ENCODE results near the gene DOCK2. TPM values are rescaled to one million over a fixed set of nuclear protein-coding genes. Genes with fewer than 3 reads are reported as not detected.
A peak's percentile ranks its signal among the peaks of the same experiment; 100 is the strongest.

The DOCK2 gene
- total and polyA plus RNA-seq, 8 donors = 4.3 to 101 (median 5.3) TPM

GRCh38 chr5:169874621-169875020 lies 237.5 kb downstream of the DOCK2 start:
- peak overlapping the region in 1 of 2 donors; percentile 73 for H3K27ac ChIP-seq
- TF ChIP-seq, protein P1, sequence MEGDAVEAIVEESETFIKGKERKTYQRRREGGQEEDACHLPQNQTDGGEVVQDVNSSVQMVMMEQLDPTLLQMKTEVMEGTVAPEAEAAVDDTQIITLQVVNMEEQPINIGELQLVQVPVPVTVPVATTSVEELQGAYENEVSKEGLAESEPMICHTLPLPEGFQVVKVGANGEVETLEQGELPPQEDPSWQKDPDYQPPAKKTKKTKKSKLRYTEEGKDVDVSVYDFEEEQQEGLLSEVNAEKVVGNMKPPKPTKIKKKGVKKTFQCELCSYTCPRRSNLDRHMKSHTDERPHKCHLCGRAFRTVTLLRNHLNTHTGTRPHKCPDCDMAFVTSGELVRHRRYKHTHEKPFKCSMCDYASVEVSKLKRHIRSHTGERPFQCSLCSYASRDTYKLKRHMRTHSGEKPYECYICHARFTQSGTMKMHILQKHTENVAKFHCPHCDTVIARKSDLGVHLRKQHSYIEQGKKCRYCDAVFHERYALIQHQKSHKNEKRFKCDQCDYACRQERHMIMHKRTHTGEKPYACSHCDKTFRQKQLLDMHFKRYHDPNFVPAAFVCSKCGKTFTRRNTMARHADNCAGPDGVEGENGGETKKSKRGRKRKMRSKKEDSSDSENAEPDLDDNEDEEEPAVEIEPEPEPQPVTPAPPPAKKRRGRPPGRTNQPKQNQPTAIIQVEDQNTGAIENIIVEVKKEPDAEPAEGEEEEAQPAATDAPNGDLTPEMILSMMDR (IDR thresholded peaks at IDR 0.05) = no peak
- peaks cover 2 to 48% of the 10 kb centered on the region in 2 donors for H3K4me1 ChIP-seq
- no peaks in the 10 kb centered on the region for H3K27me3 ChIP-seq
- ATAC-seq (peak; percentile 53), DNase-seq (no peak)
- H3K9me3 ChIP-seq = no peaks in the 10 kb centered on the region
- H3K36me3 ChIP-seq = no peaks in the 10 kb centered on the region
- no peak overlapping the region for H3K4me3 ChIP-seq
- intact Hi-C loops (cut with DNase I) = no loop called here

GRCh38 chr5:169875091-169875728 lies 238.1 kb downstream of the DOCK2 start:
- no peaks in the 10 kb centered on the region for H3K27me3 ChIP-seq
- ATAC-seq = peak; percentile 63
- TF ChIP-seq, protein P1 (IDR thresholded peaks at IDR 0.05) = no peak
- DNase-seq = peak in 2 of 4 donors; percentile 33 to 63
- no peak overlapping the region for H3K4me3 ChIP-seq
- no peaks in the 10 kb centered on the region for H3K36me3 ChIP-seq
- H3K27ac ChIP-seq = peak overlapping the region in 1 of 2 donors; percentile 73
- no peaks in the 10 kb centered on the region for H3K9me3 ChIP-seq
- H3K4me1 ChIP-seq = peaks cover 2 to 49% of the 10 kb centered on the region in 2 donors
- intact Hi-C loops (cut with DNase I) = no loop called here

- Histone ChIP-seq H3K4me3 (no peak overlapping the region), H3K9me3 (no peaks in the 10 kb centered on the region), H3K27me3 (no peaks in the 10 kb centered on the region), H3K36me3 (no peaks in the 10 kb centered on the region), H3K4me1 (peaks cover 2 to 49% of the 10 kb centered on the region in 2 donors), H3K27ac (peak overlapping the region in 1 of 2 donors; percentile 73)
- TF ChIP-seq, protein P1 (IDR thresholded peaks at IDR 0.05) = no peak
- no peak for ATAC-seq
- DNase-seq = no peak
- intact Hi-C loops (cut with DNase I) = no loop called here
Observed at GRCh38 chr5:169875731-169876130, 238.7 kb downstream of the DOCK2 start.

- Histone ChIP-seq H3K4me3 (no peak overlapping the region), H3K27ac (peak overlapping the region in 1 of 2 donors; percentile 73), H3K4me1 (peaks cover 2 to 55% of the 10 kb centered on the region in 2 donors), H3K27me3 (no peaks in the 10 kb centered on the region), H3K9me3 (no peaks in the 10 kb centered on the region), H3K36me3 (no peaks in the 10 kb centered on the region)
- intact Hi-C loops (cut with DNase I) = no loop called here
- TF ChIP-seq, protein P1 (IDR thresholded peaks at IDR 0.05) = no peak
- ATAC-seq (no peak), DNase-seq (no peak)
Observed at GRCh38 chr5:169876386-169876785, 239.3 kb downstream of the DOCK2 start.

DNA sequence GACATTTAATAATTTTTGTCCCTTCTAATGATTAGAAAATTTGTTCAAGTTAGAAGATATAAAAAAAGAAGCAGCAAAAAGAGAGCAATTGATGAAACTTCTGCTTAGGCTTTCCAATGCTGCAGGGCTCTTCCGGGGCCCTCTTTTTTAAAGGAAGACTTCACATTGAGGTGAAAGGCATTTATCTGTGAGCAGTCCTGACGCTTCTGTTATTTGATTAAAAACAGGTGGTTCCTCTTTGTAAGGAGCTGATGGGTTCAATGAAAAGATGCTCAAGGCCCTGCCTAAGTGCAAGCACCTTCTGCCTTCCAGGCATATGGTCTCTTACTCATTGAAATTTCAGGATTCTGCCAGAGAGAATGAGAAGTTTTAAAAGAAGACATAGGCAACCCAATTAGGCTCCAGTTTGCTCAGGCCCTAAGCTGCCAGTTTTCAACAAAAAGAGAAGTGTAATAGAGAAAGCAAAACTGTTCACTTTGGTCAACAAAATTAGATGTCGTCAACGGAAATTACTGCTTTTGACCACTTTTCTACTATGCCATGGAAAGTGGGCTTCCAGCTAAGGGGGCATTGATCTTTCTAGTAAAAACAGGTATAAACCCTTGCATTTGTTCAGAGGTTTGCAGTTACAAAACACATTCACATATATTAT lies 243.1 kb downstream of the DOCK2 start:
- intact Hi-C loops (cut with DNase I) = no loop called here
- no peaks in the 10 kb centered on the region for H3K9me3 ChIP-seq

More for the DNA sequence above, 243.1 kb downstream of the DOCK2 start:
- Histone ChIP-seq H3K27me3 (no peaks in the 10 kb centered on the region), H3K4me3 (no peak overlapping the region), H3K4me1 (peaks cover 0 to 38% of the 10 kb centered on the region in 2 donors), H3K27ac (peak overlapping the region in 1 of 2 donors; percentile 80), H3K36me3 (no peaks in the 10 kb centered on the region)
- ATAC-seq (no peak), DNase-seq (no peak)
- TF ChIP-seq, protein P1 (IDR thresholded peaks at IDR 0.05) = no peak
